NCI-H82 treated with DMSO at 0.1 percent for 48 hours (cell line): ENCODE data around the gene NEK11.

Source experiments
- DNase-seq: peaks from one replicate; lab custom pipeline; 2025; ENCODE audit not compliant: unreplicated experiment; lab: John Stamatoyannopoulos, UW

The NEK11 gene

DNA sequence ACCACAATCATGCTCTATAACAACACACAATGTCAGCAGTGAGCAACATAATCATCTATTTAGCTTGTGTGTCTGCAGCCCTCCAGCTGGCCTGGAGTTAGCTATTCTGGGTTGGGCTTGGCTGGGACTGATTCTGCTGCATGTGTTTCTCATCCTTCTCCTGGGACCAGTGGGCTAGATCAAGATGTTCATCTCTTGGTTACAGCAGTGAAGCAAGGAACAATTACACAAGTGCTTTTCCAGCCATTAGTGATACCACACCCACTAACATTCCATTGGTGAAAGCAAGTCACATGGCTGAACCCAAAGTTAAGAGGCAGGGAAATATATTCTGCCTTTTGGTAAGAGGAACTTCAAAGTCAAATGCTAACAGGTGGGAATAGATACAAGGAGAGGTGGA lies 369.5 kb downstream of the NEK11 start:
- no peak for DNase-seq

DNA sequence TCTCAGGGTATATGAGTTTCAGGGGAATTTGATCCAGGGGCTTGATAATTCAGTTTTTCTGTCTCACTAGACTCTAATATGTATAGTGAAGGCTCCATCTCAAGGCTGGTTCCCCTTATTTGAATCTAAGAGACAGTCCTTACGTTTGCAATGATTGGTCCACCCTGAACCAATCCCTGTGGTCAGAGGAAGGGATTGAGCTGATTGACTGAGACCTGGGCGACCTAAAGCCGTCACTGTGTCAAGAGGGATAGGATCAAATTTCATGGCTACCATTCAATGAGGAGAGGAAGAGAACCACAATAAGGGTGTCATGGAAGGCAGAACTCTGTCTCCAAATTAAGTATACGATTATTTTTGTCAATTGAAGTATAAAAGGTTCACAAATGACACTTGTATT lies 371.2 kb downstream of the NEK11 start:
- DNase-seq: no peak
